ENCODE data around the gene TOR3A. TPM values are rescaled to one million over a fixed set of nuclear protein-coding genes. Genes with fewer than 3 reads are reported as not detected.

Gene TOR3A
- polyA plus RNA-seq (2011; rRNA removed) (30.7 and 41.0 TPM in 2 replicates), polyA plus RNA-seq (2017; fragmentation: RNase III; extraction: RNeasy Plus Mini Kit Qiagen cat#74134 plus additional on column Dnase treatment) (44.5 to 48.9 TPM (median 46.4 TPM) in 3 replicates), polyA minus RNA-seq (2011; rRNA and poly(A)+ RNA removed) (52.5 and 62.9 TPM in 2 replicates)
- polyA plus RNA-seq (2012; cell fraction: cytosol; rRNA removed), result 71.2 and 88.6 TPM in 2 replicates
- 94.6 and 102 TPM in 2 replicates for polyA plus RNA-seq (2012; cell fraction: nucleus; rRNA removed)

DNA sequence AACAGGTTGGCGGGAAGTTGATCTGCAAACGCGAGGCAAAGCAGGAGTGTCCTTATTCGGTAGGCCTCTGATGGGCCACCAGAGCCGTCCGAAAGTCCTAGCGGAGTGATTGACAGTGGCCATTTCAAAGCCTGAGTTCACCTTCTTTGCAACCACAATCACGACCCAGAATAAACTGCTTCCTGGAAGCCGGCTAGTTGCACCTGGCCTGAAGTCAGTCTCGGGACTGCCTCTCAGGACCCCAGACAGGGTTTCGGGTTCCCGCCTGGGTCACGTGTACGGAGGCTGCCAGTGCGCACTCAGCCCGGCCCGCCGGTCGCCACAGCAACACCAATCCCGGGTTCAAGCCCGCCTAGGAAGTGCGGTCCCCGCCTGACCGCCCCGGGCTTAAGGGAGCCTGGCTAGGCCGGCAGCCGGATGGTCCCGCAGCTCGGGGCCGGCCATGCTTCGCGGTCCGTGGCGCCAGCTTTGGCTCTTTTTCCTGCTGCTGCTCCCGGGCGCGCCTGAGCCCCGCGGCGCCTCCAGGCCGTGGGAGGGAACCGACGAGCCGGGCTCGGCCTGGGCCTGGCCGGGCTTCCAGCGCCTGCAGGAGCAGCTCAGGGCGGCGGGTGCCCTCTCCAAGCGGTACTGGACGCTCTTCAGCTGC is at the start of gene TOR3A:
Gene TOR3A, plus strand, starts transcription at position 384 of the 646 bp plus-strand sequence. Its CDS starts 59 bp downstream, at position 443.
- 9% methylated on average over 9 of the region's 51 CpGs for WGBS (ENCODE audit: missing lambda C conversion rate)
- TF ChIP-seq FOSL2 (IDR thresholded peaks at IDR 0.05) (no peak), FOSL2 (CRISPR knock-in tag; IDR thresholded peaks at IDR 0.05) (no peak), E2F6 (IDR thresholded peaks at IDR 0.05; ENCODE audit: borderline replicate concordance, low read depth) (peak; percentile 84), MAFK (IDR thresholded peaks at IDR 0.05; ENCODE audit: partially characterized antibody) (no peak), PHF8 (IDR thresholded peaks at IDR 0.05; ENCODE audit: borderline replicate concordance, low read depth) (peak; percentile 79), EHMT2 (IDR thresholded peaks at IDR 0.05; ENCODE audit: low read depth) (no peak), RARB (CRISPR knock-in tag; IDR thresholded peaks at IDR 0.05) (no peak), HDAC2 (IDR thresholded peaks at IDR 0.05) (no peak), MAX (IDR thresholded peaks at IDR 0.05) (peak; percentile 54; the same call in 1 of the 2 replicates), CHD4 (IDR thresholded peaks at IDR 0.05; ENCODE audit: borderline replicate concordance) (no peak), RNF2 (IDR thresholded peaks at IDR 0.05; ENCODE audit: borderline replicate concordance, low read depth) (no peak; the same call in 1 of the 2 replicates), GATA3 (IDR thresholded peaks at IDR 0.05; ENCODE audit: borderline replicate concordance) (no peak), POLR2A (IDR thresholded peaks at IDR 0.05; ENCODE audit: low read length) (peak; percentile 88), ATOH8 (CRISPR knock-in tag; IDR thresholded peaks at IDR 0.05; ENCODE audit: low read depth) (peak; percentile 53; the same call in 1 of the 2 replicates), EHF (CRISPR knock-in tag; IDR thresholded peaks at IDR 0.05) (no peak), HOXA7 (CRISPR knock-in tag; IDR thresholded peaks at IDR 0.05) (no peak), ZSCAN20 (CRISPR knock-in tag; IDR thresholded peaks at IDR 0.05) (no peak), HOXB13 (CRISPR knock-in tag; IDR thresholded peaks at IDR 0.05; ENCODE audit: low read depth) (0 out of 2 replicates have a peak, but pooled peaks have one; percentile 26), NPAS2 (CRISPR knock-in tag; IDR thresholded peaks at IDR 0.05; ENCODE audit: borderline replicate concordance) (peak; percentile 70; the same call in 1 of the 2 replicates), CBX2 (IDR thresholded peaks at IDR 0.05; ENCODE audit: borderline replicate concordance, low read depth) (no peak), MAZ (IDR thresholded peaks at IDR 0.05; ENCODE audit: borderline replicate concordance, low read depth, low read length) (no peak), RFX5 (IDR thresholded peaks at IDR 0.05) (0 out of 2 replicates have a peak, but pooled peaks have one; percentile 17), JUN (IDR thresholded peaks at IDR 0.05) (peak; percentile 44 to 75; a peak in 3 of 5 replicates), MYC (IDR thresholded peaks at IDR 0.05; ENCODE audit: borderline replicate concordance, low read length) (no peak), CBX8 (IDR thresholded peaks at IDR 0.05) (no peak), POLR2AphosphoS2 (conservative IDR thresholded peaks at IDR 0.05; ENCODE audit: low read length) (no peak; the same call in 1 of the 2 replicates), EP300 (IDR thresholded peaks at IDR 0.05) (no peak), FOXS1 (CRISPR knock-in tag; IDR thresholded peaks at IDR 0.05) (no peak), HOXB5 (CRISPR knock-in tag; IDR thresholded peaks at IDR 0.05) (no peak), KDM5A (IDR thresholded peaks at IDR 0.05) (no peak), ELK1 (IDR thresholded peaks at IDR 0.05; ENCODE audit: low read depth, low read length) (no peak)
- TF ChIP-seq, protein P1, sequence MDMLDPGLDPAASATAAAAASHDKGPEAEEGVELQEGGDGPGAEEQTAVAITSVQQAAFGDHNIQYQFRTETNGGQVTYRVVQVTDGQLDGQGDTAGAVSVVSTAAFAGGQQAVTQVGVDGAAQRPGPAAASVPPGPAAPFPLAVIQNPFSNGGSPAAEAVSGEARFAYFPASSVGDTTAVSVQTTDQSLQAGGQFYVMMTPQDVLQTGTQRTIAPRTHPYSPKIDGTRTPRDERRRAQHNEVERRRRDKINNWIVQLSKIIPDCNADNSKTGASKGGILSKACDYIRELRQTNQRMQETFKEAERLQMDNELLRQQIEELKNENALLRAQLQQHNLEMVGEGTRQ (IDR thresholded peaks at IDR 0.05), result peak; percentile 89
- TF ChIP-seq, protein P2, sequence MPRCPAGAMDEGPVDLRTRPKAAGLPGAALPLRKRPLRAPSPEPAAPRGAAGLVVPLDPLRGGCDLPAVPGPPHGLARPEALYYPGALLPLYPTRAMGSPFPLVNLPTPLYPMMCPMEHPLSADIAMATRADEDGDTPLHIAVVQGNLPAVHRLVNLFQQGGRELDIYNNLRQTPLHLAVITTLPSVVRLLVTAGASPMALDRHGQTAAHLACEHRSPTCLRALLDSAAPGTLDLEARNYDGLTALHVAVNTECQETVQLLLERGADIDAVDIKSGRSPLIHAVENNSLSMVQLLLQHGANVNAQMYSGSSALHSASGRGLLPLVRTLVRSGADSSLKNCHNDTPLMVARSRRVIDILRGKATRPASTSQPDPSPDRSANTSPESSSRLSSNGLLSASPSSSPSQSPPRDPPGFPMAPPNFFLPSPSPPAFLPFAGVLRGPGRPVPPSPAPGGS (IDR thresholded peaks at IDR 0.05), result peak; percentile 61; the same call in 1 of the 3 replicates
- TF ChIP-seq, protein P3, sequence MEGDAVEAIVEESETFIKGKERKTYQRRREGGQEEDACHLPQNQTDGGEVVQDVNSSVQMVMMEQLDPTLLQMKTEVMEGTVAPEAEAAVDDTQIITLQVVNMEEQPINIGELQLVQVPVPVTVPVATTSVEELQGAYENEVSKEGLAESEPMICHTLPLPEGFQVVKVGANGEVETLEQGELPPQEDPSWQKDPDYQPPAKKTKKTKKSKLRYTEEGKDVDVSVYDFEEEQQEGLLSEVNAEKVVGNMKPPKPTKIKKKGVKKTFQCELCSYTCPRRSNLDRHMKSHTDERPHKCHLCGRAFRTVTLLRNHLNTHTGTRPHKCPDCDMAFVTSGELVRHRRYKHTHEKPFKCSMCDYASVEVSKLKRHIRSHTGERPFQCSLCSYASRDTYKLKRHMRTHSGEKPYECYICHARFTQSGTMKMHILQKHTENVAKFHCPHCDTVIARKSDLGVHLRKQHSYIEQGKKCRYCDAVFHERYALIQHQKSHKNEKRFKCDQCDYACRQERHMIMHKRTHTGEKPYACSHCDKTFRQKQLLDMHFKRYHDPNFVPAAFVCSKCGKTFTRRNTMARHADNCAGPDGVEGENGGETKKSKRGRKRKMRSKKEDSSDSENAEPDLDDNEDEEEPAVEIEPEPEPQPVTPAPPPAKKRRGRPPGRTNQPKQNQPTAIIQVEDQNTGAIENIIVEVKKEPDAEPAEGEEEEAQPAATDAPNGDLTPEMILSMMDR (IDR thresholded peaks at IDR 0.05), result no peak
- ChIA-PET CTCF (interaction anchor here (1.0 to 6.2 kb wide), 9 partner anchors 18 to 550 kb away, joined by 4 to 28 read pairs (median 7); no protein-coding TSS in a partner anchor), POLR2A (interaction anchor here (0.6 to 1.6 kb wide), 4 partner anchors 39 to 303 kb away, joined by 3 to 5 read pairs (median 4); partner anchors contain the start of genes AXDND1 and SOAT1)
- Histone ChIP-seq H3K4me1 (peaks cover 23% of the 10 kb centered on the region; the same call in 1 of the 3 replicates), H3K4me3 (peak within 1 kb of the TSS; percentile 77), H3K4me2 (peak within 1 kb of the TSS; percentile 97), H3K27ac (peak within 1 kb of the TSS; percentile 87 to 95), H3K9me3 (no peaks in the 10 kb centered on the region)
- DNase-seq (ENCODE audit: low read depth in 1 of 2, low spot score in 1 of 2), result peak; percentile 83 to 88
- FAIRE-seq, result no peak
- ATAC-seq, result peak; percentile 81 to 92

All from A549 (cell line).